Left renal cortex interstitium (tissue), 4 donors: ENCODE data around the gene VPS37D. TPM values are rescaled to one million over a fixed set of nuclear protein-coding genes. Genes with fewer than 3 reads are reported as not detected.
"Not testable (repeated sequence)": the region's sequence is repeated elsewhere in the genome, so short reads cannot be mapped to it uniquely, and the experiment has no call there.

Source experiments
- DNase-seq, 4 donors: peaks; one replicate each; pipeline ENCODE4 v3.0.0-alpha.2; 2013; ENCODE audit warnings: low read depth in 4 of 4, low spot score in 2 of 4, missing footprints in 1 of 4
- polyA plus RNA-seq, 4 donors: library from polyadenylated mRNA; unstranded; fragments of 120-200 nt; gene quantifications; one replicate each; pipeline ENCODE4 v1.2.1, GENCODE V29; 2013; ENCODE audit not compliant: insufficient read length in 4 of 4

VPS37D gene
- polyA plus RNA-seq, 4 donors: 12.0 to 22.5 (median 16.2) TPM

DNA sequence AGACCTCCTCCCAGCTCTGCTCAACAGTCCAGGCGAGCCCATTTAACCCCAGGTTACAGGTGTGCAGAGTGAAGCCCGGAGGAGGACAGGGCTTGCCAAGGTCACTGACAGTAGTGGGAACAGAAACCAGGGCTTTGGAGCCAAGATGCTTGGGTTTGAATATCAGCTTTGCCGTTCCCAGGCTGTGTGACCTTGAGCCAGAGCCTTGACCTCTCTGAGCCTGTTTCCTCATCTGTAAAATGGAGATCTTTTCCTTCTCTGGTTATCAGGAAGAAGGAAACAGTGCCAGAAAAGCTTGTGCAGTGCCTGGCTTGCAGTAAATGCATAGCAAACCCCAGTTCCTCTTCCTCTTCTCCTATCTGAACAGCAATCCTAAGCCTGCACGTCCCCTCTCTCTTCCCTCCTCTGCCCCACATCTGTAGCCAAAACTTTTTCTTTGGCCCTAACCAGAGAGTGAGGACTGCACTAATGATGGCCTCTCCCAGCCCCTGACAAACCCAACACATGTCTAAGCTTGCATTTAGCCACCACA lies 21.9 kb upstream of the VPS37D start:
- no peak for DNase-seq

DNA sequence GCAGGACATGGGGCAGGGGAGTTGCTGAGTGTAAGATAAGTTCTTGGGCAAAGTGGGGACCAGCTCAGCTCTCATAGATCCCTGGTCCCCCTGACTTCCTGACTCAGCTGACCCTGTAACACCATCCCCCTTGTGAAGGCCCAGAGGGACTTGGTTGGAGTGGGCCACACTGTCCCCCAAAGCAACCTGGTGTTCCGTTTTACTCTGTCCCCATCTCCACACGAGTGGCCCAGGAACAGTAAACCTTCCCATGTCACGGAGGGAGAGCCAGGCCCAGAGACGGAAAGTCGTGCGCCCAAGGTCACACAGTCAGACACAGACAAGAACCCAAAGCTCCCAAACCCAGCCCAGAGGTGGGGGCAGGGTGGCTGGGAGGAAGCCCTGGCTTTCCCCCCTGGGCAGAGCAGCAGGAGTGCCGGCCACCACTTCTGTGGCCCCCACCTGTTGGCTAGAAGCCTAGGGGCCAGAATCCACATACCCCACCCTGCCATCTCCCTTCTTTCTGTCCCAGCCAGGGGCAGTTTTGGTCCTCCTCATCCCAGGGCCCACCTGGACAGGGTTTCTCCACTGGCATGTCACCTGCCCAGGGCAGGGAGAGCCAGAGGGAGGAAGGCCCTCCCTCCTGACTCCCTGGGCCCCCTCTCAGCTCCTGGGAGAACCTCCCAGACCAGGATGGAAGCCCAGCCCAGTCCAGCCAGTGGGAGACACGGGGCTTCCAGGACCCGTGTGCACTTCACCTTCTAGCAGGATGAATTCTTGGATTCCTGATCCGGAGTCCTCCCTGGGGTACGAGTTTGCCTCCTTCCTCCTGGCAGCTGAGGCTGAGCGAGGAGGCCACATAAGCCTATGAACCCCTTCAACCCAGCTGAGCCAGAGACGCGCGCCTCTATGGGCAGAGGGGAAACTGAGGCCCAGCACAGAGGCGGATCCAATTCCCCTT lies 20.6 kb upstream of the VPS37D start:
- DNase-seq: no peak

DNA sequence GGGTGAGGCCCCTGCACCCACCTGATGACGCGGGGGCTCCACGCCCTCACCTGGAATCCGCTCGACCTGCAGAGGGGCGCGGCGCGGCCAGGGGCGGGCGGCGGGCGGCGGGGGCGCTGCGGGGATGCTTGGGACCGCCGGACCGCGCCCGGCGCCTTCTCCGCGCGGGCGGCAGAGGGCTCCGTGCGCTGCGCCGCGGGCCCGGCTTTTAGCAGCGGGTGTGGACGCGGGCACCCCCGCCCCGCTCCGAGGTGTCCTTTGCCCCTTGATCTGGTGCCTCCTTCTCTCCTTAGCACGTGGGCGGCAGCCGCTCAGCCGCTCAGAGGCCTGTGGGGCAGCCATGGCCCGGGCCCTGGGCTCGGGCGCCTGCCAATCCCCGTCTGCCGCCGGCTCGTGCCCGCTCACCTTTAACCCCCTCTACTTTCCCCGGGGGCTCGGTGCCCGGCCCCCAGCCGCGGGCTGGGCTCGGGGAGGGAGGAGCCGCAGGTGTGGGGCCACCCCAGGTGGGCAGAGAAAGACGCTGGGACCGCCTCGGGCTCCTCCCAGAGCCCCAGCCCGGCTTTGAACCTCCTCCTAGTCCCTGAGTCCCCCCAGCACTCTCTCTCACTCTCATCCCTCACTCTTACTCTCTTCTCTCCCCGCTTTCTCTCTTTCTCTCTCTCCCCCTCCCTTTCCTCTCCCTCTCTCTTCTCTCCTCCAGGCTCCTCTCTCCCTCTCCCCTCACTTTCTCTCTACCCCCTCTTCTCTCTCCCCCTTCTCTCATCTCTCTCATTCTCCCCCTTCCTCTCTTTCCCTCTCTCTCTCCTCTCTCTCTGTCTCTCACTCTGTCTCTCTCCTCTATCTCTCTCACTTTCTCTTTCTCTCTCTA lies 19.7 kb upstream of the VPS37D start:
- no peak for DNase-seq

DNA sequence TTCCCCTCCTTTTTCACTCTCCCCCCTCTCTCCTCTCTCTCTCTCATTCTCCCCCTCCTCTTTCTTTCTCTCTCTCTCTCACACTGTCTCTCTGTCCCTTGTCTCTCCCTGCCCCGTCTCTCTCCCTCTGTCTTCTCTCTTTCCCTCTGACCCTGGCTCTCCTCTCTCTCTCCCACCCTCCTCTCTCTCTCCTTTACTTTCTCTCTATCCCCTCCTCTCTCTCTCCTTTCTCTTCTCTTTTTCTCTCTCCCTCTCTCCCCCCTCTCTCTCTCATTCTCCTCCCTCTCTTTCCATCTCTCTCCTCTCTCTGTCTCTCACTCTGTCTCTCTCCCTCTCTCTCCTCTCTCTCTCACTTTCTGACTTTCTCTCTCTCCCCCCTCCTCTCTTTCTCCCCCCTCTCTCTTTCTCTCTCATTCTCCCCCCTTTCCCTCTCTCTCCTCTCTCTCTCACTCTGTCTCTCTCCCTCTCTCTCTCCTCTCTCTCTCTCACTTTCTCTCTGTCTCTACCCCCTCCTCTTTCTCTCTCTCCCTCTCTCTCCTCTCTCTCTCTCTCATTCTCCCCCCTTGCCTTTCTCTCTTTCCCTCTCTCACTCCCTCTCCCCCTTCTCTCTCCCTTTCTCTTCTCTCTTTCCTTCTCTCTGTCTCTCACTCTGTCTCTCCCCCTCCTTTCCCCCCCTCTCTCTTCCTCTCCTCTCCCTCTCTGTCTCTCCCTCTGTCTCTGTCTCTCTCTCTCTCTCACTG lies 18.9 kb upstream of the VPS37D start:
- no peak for DNase-seq

DNA sequence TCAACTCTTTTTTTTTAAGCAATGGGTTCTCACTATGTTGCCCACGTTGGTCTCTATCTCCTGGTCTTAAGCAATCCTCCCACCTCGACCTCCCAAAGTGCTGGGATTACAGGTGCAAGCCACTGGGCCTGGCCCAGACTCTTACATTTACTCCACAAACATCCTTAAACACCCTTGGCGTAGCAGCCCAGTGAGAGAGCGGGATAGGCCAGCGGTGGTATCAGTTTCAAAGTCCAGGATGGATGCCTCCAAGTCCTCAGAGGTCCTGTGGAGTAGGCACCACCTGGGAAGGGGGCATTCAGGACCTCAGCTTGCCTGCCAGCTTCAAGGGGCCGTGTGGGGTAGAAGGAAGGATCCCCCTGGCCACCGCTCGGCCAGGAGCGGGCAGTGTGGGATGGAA lies 18.1 kb upstream of the VPS37D start:
- no peak for DNase-seq

DNA sequence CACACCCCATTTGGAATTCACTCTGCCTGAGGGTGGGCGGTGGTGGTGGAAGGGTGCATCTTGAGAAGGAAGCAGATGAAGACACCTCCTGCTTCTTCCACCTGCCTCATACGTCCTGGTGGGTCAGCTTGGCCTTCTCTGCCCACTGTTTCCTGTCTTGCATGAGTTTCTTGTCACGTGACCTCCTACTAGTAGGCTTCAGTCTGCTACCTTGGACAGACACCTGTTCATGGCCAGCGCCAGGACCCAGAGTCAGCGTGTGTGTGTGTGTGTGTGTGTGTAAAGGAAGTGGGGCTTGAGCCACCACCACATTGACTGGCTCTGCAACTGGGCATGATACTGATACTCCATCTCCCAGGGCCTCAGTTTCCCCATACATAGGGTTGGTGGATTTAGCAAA lies 17.1 kb upstream of the VPS37D start:
- no peak for DNase-seq

DNA sequence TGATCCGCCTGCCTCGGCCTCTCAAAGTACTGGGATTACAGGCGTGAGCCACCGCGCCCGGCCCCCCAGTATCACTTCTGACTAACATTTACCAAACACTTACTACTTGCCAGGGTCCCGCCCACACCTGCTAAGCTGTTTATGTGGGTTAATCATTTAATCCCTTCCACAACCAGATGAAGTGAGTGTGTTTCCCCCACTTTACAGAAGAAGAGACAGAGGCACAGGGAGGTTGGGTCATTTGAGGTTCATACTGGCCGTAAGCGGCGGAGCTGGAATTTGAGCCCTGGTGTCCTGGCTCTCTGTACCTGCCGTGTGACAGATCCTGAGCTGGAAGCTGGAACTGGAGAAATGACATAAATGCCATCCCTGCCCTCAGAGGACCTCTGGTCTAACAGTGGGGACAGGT lies 15.1 kb upstream of the VPS37D start:
- DNase-seq: no peak

DNA sequence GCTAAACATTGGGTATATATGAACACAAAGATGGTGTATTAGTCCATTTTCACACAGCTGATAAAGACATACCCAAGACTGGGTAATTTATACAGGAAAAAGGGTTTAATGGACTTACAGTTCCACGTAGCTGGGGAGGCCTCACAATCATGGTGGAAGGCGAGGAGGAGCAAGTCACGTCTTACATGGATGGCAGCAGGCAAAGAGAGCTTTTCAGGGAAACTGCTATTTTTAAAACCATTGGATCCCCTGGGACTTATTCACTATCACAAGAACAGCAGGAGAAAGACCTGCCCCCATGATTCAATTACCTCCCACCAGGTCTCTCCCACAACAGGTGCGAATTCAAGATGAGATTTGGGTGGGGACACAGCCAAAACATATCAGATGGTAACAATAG lies 12.3 kb upstream of the VPS37D start:
- not testable (repeated sequence) for DNase-seq

DNA sequence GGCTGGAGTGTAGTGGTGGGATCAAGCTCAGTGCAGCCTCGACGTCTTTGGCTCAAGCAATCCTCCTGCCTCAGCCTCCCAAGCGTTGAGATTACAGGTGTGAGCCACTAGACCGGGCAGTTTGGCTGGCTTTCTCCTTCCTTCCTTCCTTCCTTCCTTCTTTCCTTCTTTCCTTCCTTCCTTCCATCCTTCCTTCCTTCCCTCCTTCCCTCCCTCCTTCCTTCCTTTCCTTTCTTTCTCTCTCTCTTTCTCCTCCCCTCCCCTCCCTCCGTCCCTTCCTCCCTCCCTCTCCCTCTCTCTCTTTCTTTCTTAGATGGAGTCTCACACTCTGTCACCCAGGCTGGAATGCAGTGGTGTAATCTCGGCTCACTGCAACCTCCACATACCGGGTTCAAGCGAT lies 7.6 kb upstream of the VPS37D start:
- DNase-seq: no peak

DNA sequence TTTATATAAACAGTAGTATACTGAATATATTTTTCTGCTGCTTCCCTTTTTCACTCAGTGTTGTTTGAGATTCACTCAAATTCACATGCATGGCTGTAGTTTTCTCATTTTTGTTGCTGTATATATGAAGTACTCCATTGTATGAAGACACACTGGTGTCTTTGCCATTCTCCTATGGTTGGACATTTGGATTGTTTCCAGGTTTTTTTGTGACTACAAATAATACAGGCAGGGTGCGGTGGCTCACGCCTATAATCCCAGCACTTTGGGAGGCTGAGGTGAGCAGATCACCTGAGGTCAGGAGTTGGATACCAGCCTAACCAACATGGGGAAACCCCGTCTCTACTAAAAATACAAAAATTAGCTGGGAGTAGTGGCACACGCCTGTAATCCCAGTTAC lies 7.0 kb upstream of the VPS37D start:
- DNase-seq: not testable (repeated sequence)

DNA sequence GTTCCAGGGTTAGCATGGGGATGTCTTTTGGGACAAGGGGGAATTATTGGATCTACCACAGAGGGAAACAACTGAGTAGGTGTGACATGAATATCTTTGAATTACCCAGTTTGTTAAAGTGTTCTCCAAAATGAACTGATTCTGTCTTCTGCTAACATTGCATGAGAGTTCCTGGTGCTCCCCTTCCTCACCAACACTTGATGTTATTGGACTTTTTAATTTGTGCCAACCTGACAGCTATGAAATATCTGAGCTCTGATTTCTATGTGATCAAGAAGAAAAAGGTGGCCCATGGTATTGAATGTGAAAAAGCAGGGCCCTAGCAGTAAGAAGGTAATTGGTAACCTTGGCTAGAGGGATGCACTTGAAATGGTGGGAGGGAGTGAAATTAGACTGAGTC lies 4.6 kb upstream of the VPS37D start:
- DNase-seq: no peak

DNA sequence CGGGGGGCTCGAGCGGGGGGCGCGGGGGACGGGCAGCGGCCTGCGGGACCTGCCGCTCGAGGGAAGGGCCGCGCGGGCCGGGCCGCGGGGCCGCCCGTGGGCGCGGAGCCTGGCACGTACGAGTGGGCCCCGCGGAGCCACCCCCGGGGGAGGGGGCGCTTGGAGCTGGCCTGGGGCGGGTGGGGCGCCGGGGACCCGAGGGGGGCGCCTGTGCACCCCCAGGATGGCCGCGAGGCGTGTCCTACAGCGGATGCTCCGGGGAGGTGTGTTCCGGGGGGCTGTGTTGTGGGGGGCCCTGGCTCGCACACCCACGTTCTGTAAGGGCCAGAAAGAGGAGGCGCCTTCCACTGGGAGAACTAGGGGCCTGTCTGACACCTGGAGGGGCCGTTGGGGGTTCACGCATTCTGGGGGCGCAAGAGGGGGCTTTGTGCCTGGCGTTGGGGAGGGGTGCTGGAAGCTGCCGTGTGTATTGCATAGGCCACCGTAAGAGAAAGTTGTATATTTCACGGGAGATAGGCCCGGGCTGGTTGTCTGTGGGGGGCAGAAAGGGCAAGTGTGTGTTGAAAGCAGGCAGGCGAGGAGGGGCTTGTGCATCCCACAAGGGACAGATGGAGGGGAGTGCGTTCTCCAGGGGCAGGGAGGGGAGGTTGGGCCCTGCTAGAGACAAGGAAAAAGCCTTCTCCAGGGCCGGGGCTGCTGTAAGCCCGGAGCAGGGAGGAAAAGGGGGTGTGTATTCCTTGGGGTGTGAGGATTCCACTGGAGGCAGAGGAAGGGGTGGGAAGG lies 663 bp downstream of the VPS37D start:
- DNase-seq: no peak

DNA sequence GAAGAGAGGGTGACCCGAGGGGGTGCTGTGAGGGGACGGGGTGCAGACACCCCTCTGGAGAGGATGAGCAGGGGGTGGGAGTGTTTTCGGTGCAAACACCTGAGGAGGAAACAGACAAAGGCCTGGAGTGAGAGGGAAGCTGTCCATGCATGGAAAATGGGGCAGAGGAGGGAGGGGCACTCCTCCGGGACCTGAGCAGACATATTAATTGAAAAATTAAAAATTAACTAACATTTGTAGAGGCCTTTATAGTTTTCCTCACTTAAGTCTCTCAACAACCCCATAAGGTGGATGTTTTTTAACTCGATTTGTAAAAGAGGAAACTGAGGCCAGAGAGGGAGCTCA lies 1.2 kb downstream of the VPS37D start:
- DNase-seq: no peak

DNA sequence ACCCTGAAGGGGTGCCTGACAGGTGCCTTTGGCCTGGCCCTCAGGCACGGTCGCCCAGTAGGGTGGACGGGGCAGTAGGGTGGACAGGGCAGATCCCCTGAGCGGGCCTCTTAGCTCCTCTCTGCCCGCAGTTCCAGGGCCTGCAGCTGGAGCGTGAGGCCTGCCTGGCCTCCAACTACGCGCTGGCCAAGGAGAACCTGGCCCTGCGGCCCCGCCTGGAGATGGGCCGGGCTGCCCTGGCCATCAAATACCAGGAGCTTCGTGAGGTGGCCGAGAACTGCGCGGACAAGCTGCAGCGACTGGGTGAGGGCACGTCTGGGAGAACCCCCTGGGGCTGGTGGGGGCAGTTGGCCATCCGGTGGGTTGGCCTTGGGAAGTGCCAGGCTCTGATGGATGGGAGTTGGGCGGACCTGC lies 1.7 kb downstream of the VPS37D start:
- no peak for DNase-seq

DNA sequence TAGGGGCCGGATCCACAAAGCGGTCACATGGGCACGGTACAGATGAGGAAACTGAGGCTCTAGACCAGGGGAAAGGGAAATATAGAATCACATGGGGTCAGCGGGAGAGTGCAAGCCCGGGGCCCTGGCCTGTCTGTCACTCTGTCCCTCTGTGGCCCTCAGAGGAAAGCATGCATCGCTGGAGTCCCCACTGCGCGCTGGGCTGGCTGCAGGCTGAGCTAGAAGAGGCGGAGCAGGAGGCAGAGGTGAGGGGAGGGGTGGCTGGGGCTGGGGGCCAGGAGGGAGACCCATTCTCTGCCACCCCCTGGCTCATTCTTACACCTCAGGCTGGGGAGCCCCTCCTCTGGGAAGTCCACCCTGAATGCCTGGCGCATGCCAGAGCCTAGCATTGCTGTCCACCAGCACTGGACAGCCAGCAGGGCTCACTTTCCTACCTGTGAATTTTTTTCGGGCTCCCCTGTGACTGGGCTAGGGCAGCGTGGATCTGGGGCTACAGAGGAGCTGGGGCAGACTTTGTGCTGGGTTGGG lies 2.3 kb downstream of the VPS37D start:
- no peak for DNase-seq

DNA sequence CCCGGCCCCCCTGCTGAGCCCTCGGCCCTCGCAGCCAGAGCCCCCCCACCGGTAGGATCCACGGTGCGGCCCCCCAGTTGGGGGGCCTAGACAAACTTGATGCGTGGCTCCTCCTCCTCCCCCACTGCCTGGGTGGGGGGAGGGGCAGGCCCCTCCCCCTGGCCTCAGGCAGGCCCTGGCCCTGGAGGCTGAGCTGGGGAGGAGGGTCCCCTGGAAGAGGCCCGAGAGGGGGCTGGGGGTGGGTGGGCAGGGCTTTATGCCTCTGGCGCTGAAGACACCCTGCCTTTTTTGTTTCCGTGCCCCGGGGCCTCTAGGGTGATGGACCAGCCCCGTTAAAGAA lies 3.7 kb downstream of the VPS37D start:
- no peak for DNase-seq

DNA sequence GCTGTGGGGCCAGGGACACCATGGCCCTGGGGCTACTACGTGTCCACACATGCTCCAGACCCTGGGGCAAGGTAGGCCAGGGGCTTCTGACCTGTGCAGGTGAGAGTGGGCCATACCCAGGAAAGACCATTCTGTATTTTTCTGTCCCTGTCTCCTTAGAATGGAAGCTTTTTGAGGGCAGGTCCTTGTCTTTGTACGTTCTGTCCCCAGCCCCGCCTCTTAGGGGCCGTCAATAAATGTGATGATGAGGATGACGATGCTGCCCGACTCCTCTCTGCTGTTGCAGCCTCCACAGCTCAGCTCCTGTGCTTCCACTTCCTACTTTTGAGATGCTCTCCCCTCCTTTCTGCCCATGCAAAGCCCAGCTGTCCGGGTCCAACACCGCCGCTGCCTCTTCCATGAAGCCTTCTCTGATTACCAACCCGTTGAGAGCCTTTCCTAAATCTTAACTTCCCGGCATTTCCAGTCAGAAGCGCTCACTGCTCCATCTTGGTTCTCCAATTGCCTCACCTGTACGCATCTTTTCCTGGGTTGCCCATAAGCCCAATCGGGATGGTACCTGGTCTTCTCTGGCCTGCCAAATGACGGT lies 4.3 kb downstream of the VPS37D start:
- DNase-seq: no peak

DNA sequence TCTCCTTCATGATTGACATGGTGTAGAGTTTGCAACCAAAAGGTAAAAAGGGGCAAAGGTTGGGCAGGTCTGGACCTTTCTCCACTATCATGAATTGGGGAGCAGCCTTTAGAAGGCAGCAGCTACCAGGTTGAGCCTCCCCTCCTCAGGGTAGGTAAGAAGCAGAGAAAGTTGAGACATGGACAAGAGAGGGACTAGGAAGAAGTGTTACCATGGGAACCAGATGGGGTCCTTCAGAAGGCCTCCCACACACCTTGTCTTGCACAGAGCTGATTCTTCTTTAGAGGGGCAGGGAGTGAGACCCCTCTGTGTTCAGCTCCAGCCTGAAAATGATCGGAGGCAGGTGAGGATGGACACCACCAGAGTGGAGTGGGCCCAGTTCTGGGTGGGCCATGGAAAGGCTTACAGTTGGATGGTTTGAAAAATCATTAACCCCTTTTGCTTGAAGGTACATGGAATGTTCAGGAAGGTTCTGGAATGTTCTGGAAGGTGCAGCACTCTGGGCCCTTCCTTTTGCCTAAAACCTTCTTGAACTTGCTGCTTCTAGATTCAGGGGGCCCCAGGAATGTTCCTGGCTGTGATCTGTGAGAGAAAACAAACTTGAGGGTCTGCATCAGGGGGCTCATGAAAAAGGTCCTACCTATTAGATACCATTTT lies 7.0 kb downstream of the VPS37D start:
- no peak for DNase-seq

DNA sequence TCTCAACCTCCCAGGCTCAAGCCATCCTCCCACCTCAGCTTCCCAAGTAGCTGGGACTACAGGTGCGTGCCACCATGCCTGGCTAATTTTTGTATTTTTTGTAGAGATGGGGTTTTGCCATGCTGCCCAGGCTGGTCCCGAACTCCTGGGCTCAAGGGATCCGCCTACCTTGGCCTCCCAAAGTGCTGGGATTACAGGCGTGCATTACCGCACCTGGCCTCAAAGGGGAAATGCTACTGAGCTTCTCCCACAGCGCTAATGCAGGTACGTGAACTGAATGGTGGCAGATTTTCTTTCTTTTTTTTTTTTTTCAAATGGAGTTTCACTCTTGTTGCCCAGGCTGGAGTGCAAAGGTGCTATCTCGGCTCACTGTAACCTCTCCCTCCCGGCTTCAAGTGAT lies 8.4 kb downstream of the VPS37D start:
- not testable (repeated sequence) for DNase-seq
